HUES64 (cell line): Measurements from ENCODE around the gene TP53TG5. TPM values are rescaled to one million over a fixed set of nuclear protein-coding genes. Genes with fewer than 3 reads are reported as not detected.

Source experiments
- H3K27ac ChIP-seq: 2 replicates; pipeline ENCODE4 v1.7.0; 2013; ENCODE audit warnings: low read depth, low read length, inconsistent platforms
- H3K27me3 ChIP-seq: 2 replicates; pipeline ENCODE4 v1.6.1; 2013; ENCODE audit warnings: mild to moderate bottlenecking, low read length; ENCODE audit not compliant: insufficient read depth
- H3K36me3 ChIP-seq: 2 replicates; pipeline ENCODE4 v1.6.1; 2013; ENCODE audit warnings: mild to moderate bottlenecking, low read length; ENCODE audit not compliant: insufficient read depth
- H3K4me1 ChIP-seq: 2 replicates; pipeline ENCODE4 v1.6.1; 2013; ENCODE audit warnings: mild to moderate bottlenecking, low read length, moderate library complexity; ENCODE audit not compliant: insufficient read depth
- H3K4me3 ChIP-seq: 2 replicates; pipeline ENCODE4 v1.5.1; 2013; ENCODE audit warnings: mild to moderate bottlenecking, low read length, moderate library complexity
- H3K9ac ChIP-seq: 2 replicates; pipeline ENCODE4 v1.6.1; 2013; ENCODE audit warnings: mild to moderate bottlenecking, low read depth, low read length
- H3K9me3 ChIP-seq: 2 replicates; pipeline ENCODE4 v1.6.1; 2013; ENCODE audit warnings: low read depth, low read length; ENCODE audit not compliant: insufficient read depth
- WGBS: fragments of 150-250, 120-280 bp; methylation state at CpG from one replicate; pipeline ENCODE4 v1.1.7; 2013; ENCODE audit warnings: missing lambda C conversion rate; 5-methylcytosine and 5-hydroxymethylcytosine counted together
- polyA plus RNA-seq, 2 experiments: library from polyadenylated mRNA; stranded (reverse); fragments of 50-300 nt; gene quantifications; one replicate each; pipeline ENCODE4 v1.2.3, GENCODE V29; 2013

Gene TP53TG5
- polyA plus RNA-seq (2013, experiment 1 of 2): not detected
- polyA plus RNA-seq (2013, experiment 2 of 2): not detected

- peaks cover 2% of the 10 kb centered on the region for H3K27me3 ChIP-seq
- H3K9me3 ChIP-seq: no peaks in the 10 kb centered on the region
- no peak within 1 kb of the TSS for H3K9ac ChIP-seq
- no peak within 1 kb of the TSS for H3K4me3 ChIP-seq
- H3K27ac ChIP-seq: no peak within 1 kb of the TSS
- peaks cover 8% of the 10 kb centered on the region; the same call in 1 of the 2 replicates for H3K4me1 ChIP-seq
- no peaks in the 10 kb centered on the region for H3K36me3 ChIP-seq
- WGBS: 78% methylated on average over 1 of the region's 1 CpG
These were observed at the start of gene TP53TG5 for GRCh38 chr20:45378191-45378590. Gene TP53TG5, minus strand, starts transcription at chr20:45378325. Its CDS starts 89 bp downstream, at chr20:45378236.

- H3K4me1 ChIP-seq: no peaks in the 10 kb centered on the region
- peaks cover 34% of the 10 kb centered on the region for H3K36me3 ChIP-seq
- no peaks in the 10 kb centered on the region for H3K9me3 ChIP-seq
- no peak overlapping the region for H3K4me3 ChIP-seq
- H3K9ac ChIP-seq: no peak overlapping the region
- H3K27me3 ChIP-seq: no peaks in the 10 kb centered on the region
- H3K27ac ChIP-seq: no peak overlapping the region
- 89% methylated on average over 14 of the region's 14 CpGs for WGBS
These were observed 49.4 kb upstream of the TP53TG5 start for GRCh38 chr20:45427236-45428149.

- no peak overlapping the region for H3K27ac ChIP-seq
- H3K4me3 ChIP-seq: no peak overlapping the region
- peaks cover 44% of the 10 kb centered on the region for H3K36me3 ChIP-seq
- no peaks in the 10 kb centered on the region for H3K27me3 ChIP-seq
- no peaks in the 10 kb centered on the region for H3K4me1 ChIP-seq
- no peaks in the 10 kb centered on the region for H3K9me3 ChIP-seq
- no peak overlapping the region for H3K9ac ChIP-seq
- 81% methylated on average over 5 of the region's 5 CpGs for WGBS
These were observed 48.3 kb upstream of the TP53TG5 start for GRCh38 chr20:45426320-45427016.

- Histone ChIP-seq H3K4me3 (no peak overlapping the region), H3K4me1 (no peaks in the 10 kb centered on the region), H3K9ac (no peak overlapping the region), H3K27ac (no peak overlapping the region), H3K27me3 (no peaks in the 10 kb centered on the region), H3K36me3 (peaks cover 53% of the 10 kb centered on the region), H3K9me3 (no peaks in the 10 kb centered on the region)
- WGBS: 97% methylated on average over 17 of the region's 17 CpGs
These were observed 47.4 kb upstream of the TP53TG5 start for GRCh38 chr20:45425561-45425960.

- no peak overlapping the region for H3K4me3 ChIP-seq
- 87% methylated on average over 2 of the region's 2 CpGs for WGBS
- no peaks in the 10 kb centered on the region for H3K27me3 ChIP-seq
- H3K4me1 ChIP-seq: no peaks in the 10 kb centered on the region
- H3K9ac ChIP-seq: no peak overlapping the region
- H3K36me3 ChIP-seq: peaks cover 67% of the 10 kb centered on the region
- H3K27ac ChIP-seq: no peak overlapping the region
- no peaks in the 10 kb centered on the region for H3K9me3 ChIP-seq
These were observed 45.6 kb upstream of the TP53TG5 start for GRCh38 chr20:45423700-45424099.

- H3K9me3 ChIP-seq: no peaks in the 10 kb centered on the region
- 95% methylated on average over 8 of the region's 8 CpGs for WGBS
- H3K4me1 ChIP-seq: peaks cover 4% of the 10 kb centered on the region; the same call in 1 of the 2 replicates
- peaks cover 64% of the 10 kb centered on the region for H3K36me3 ChIP-seq
- no peaks in the 10 kb centered on the region for H3K27me3 ChIP-seq
- no peak overlapping the region for H3K4me3 ChIP-seq
- no peak overlapping the region for H3K9ac ChIP-seq
- H3K27ac ChIP-seq: no peak overlapping the region
These were observed 42.0 kb upstream of the TP53TG5 start for GRCh38 chr20:45420125-45420524.

- H3K9me3 ChIP-seq: no peaks in the 10 kb centered on the region
- H3K9ac ChIP-seq: no peak overlapping the region
- 93% methylated on average over 17 of the region's 17 CpGs for WGBS
- H3K27me3 ChIP-seq: no peaks in the 10 kb centered on the region
- H3K36me3 ChIP-seq: peaks cover 59% of the 10 kb centered on the region
- peaks cover 4% of the 10 kb centered on the region; the same call in 1 of the 2 replicates for H3K4me1 ChIP-seq
- H3K27ac ChIP-seq: no peak overlapping the region
- no peak overlapping the region for H3K4me3 ChIP-seq
These were observed 41.3 kb upstream of the TP53TG5 start for GRCh38 chr20:45419188-45420091.

- Histone ChIP-seq H3K9me3 (no peaks in the 10 kb centered on the region), H3K36me3 (peaks cover 38% of the 10 kb centered on the region), H3K4me3 (peak overlapping the region; percentile 83), H3K27me3 (no peaks in the 10 kb centered on the region), H3K27ac (no peak overlapping the region), H3K9ac (peak overlapping the region; percentile 86; the same call in 1 of the 2 replicates), H3K4me1 (peaks cover 4% of the 10 kb centered on the region; the same call in 1 of the 2 replicates)
- 87% methylated on average over 1 of the region's 2 CpGs for WGBS
These were observed 38.8 kb upstream of the TP53TG5 start for GRCh38 chr20:45416917-45417316.

- Histone ChIP-seq H3K27me3 (no peaks in the 10 kb centered on the region), H3K9me3 (no peaks in the 10 kb centered on the region), H3K36me3 (peaks cover 31% of the 10 kb centered on the region), H3K9ac (peak within 1 kb of the TSS; percentile 86), H3K4me1 (peaks cover 4% of the 10 kb centered on the region; the same call in 1 of the 2 replicates), H3K4me3 (peak within 1 kb of the TSS; percentile 83), H3K27ac (peak within 1 kb of the TSS; percentile 76; the same call in 1 of the 2 replicates)
- under 1% methylated on average over 52 of the region's 52 CpGs for WGBS
These were observed 37.9 kb upstream of the TP53TG5 start, which contains the start of gene PIGT for GRCh38 chr20:45415822-45416637. Gene PIGT, plus strand, starts transcription at chr20:45416141. Its CDS starts 16 bp downstream, at chr20:45416157.

GRCh38 chr20:45413479-45413878 is 35.4 kb upstream of the TP53TG5 start:
- Histone ChIP-seq H3K27me3 (no peaks in the 10 kb centered on the region), H3K9ac (no peak overlapping the region), H3K36me3 (peaks cover 32% of the 10 kb centered on the region), H3K4me3 (no peak overlapping the region), H3K9me3 (no peaks in the 10 kb centered on the region), H3K27ac (no peak overlapping the region), H3K4me1 (peaks cover 4% of the 10 kb centered on the region; the same call in 1 of the 2 replicates)
- 82% methylated on average over 3 of the region's 3 CpGs for WGBS
